NCI-H2227 (cell line): Measurements from ENCODE around the gene ALDH1A3.
A peak's percentile ranks its signal among the peaks of the same experiment; 100 is the strongest.

ENCODE experiments used
- DNase-seq: peaks from one replicate; lab custom pipeline; 2025; ENCODE audit not compliant: unreplicated experiment; lab: John Stamatoyannopoulos, UW

Gene ALDH1A3

GRCh38 chr15:100858294-100858693, 21.3 kb upstream of the ALDH1A3 start:
- no peak for DNase-seq

DNA sequence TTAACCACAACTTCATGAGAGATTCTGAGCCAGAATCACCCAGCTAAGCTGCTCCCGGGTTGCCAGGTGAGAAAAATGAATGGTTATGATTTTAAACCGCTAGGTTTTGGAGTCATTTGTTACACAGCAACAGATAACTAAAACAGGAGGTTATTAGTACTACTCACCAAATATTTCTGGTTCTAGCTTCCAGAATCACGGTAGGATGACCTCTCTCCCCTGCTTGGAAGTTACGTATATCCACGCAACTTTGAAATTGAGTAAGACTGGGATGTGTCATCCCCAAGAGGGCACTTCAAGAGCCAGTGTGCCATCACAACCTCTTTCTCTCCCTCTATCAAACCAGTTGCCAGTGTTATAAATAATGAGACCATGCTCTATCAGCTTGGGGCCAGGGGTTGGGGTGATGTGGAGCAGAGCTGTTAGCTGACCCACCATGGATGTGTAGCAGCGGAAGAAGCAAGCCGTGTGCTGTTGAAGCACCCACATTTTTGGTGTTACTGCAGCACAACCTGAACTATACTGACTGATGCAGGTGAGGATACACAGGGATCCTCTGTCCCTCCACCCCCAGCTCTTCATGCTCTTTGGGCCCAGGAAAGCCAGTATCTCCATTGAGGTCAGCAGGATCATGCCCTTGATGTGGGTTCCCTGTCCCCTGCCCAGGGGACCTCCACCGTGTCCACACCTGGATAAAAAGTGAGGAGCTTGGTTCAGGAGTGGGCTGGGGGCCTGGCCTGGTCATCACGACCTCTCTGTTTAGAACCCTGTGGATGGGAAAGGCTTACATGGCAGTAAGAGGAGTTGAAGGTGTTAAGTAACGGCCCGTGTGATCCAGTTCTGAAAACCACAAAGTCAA, 19.4 kb upstream of the ALDH1A3 start:
- no peak for DNase-seq

- no peak for DNase-seq
Observed at GRCh38 chr15:100860829-100861510, 18.7 kb upstream of the ALDH1A3 start.

GRCh38 chr15:100861511-100861991, 18.1 kb upstream of the ALDH1A3 start:
- no peak for DNase-seq

- no peak for DNase-seq
Observed at GRCh38 chr15:100862162-100862561, 17.5 kb upstream of the ALDH1A3 start.

DNA sequence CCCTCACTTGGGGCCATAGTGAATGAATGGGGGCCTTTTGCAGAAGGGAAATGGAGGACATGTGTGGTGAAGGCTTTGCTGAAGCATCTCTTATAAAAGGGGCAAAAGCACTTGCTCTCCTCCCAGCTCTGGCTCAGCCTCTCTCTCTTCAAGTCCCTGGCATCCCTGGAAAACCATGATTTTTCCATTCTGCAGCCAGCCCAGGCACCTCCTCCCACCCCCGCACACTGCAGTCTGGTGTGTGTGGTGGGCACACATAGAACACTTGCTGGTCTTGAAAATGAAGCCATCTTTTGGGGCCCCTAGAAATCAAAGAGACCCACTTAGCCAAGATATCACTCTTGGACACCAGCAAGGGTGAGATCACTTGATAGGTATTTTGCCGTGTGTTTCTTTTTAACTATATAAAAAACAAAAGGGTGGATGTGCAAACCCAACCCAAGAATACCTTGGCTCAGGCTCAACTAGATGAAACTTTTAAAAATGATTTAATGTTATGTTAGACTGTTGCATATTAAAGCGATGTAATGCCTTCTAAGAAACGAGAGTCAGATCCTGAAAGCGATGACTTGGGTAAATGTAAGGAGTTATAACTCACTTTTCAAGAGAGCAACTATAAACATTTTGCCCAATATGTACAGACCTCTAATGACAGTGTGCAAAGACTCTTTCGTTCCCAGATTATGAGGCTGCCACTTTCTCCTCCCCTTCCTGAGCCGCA, 16.4 kb upstream of the ALDH1A3 start:
- DNase-seq = no peak

- no peak for DNase-seq
Observed at GRCh38 chr15:100863796-100864267, 15.8 kb upstream of the ALDH1A3 start.

GRCh38 chr15:100866386-100867330, 13.0 kb upstream of the ALDH1A3 start:
- no peak for DNase-seq

DNA sequence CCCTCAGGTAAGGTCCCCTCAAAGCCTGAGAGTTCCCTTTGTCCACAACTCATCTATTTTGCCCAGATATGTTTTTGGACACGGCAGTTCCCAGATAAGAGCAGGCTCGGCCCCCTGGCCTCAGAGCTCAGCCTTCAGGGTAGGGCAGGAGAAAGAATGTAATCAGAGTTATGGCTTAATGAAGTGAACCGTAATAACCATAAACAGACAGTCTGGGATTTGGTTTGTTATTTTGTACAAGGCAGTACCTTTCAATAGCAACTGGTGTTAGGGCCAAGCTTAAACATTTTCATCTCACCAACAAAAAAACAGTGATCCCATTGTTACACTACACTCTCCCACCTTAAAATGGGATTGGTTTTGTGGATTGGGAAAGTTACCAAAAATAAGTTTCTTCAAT, 12.2 kb upstream of the ALDH1A3 start:
- DNase-seq = no peak

DNA sequence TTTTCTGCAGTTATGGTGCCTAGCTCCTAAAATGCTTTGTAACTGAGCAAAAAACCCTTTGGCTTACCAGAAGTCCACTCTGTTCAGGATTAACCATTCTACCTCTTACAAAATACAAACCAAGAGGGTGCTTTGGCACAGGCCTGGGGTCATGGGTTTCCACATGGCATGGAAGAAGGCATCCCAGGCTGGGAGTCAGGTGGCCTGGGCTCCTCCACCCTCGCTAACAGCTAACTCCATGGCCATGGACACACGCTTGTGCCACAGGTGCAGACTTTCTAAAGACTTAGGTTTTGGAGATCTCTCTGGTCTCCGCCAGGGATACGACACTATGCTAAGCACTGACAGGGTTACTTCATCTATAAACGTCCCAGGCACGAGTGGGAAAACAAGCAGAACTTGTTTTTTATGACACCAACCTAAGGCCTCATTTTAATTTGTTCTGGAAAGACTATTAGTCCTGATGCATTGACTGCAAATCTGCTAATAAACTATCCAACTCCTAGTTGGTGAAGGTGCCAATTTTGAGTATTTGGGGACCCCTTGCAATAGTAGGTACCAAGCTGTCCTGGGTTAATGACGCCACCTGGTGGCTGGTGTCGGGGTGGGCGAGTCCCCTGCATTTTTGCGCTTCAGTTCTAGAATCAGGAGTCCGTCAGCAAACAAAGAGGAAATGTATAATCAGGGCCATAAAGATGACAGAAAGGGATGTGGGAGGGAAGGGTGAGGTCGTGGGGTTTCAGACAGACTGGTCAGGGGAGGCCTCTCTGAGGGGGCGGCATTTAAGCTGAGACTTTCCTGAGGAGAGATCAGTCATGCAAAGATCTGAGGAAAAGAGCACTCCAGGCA, 10.3 kb upstream of the ALDH1A3 start:
- no peak for DNase-seq

GRCh38 chr15:100873029-100873677, 6.5 kb upstream of the ALDH1A3 start:
- peak; percentile 63 for DNase-seq

DNA sequence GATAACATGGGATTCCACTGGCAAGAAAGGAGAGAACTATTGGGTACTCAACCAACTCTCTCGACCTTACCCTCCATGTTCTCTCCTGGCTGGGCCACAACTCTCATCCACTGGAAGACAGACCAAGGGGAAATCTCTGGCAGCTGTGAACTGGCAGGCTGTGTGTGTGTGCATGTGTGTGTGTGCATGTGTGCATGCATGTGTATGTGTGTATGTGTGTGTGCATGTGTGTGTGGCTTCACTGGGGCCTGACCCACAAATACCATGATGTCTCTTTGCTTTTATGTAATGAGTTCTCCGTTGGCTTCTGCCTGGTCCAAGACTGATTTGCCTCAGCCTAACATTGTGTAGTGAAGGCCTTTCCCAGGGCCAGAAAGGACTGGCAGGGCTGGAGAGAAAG, 4.1 kb upstream of the ALDH1A3 start:
- DNase-seq = no peak

- DNase-seq = no peak
Observed at GRCh38 chr15:100875976-100876375, 3.7 kb upstream of the ALDH1A3 start.

- no peak for DNase-seq
Observed at GRCh38 chr15:100877551-100877950, 2.1 kb upstream of the ALDH1A3 start.

DNA sequence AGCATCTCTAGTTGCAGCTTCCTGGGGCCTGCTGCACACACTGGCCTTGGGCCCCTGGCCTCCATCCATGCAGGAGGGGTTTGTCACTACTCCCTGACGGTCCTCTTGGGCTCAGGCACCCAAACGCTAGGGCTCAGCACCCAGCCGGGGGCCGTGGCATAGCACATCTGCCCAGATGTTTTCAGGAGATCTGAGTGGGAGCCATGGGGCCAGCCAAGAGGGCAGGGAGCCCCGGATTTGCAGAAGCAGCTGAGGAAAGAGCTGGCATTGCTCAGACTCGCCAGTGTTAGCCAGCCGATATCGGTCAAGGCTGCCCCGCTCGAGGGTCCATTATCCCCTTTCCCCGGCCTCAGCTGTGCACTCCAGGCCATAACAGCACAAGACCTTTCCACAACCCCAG, 1.5 kb upstream of the ALDH1A3 start:
- DNase-seq = no peak

DNA sequence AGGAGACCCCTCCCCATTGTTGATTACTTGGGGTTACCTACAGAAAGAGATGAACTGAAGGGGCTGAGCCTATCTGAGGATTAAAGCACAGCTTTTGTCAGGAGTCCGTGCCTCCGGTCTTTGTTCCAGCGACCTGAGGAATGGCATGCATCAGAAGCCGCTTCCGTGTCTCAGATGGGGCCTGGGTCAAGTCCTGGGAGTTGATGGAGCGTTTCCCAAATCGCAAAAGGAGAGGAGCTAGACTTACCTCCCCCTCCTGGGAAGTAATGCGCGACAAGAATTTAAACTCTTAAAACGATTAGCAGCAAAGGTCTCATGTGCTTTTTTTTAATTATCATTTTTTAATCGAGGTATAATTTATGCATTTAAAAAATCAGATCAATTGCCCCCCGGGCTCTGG, 983 bp upstream of the ALDH1A3 start:
- DNase-seq = no peak

DNA sequence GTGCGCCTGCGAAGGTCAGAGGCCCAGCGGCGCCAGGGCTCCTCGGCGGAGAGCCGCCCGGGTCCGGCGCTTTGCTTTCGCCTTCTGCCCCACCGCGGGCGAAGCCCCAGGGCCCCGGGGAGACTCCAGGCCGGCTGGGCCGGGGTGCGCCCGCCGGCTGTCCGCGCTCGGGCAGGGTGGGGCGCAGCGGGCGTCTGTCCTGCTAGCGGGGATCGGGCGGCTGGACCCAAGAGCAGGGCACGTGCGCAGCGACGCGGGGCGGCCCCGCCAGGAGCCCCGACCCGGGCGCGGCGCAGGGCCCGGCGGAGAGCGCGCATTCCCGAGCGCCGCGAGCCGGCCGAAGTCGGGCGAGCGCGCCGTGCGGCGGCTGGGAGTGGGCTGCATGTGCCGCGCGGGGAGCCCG, 569 bp upstream of the ALDH1A3 start:
- DNase-seq = no peak

GRCh38 chr15:100880139-100880896, 687 bp downstream of the ALDH1A3 start:
- DNase-seq = no peak
